GM21360 (cell line): ENCODE data around the gene HP1BP3.
A peak's percentile ranks its signal among the peaks of the same experiment; 100 is the strongest.

ENCODE experiments used
- ATAC-seq: cut with Tn5 transposase; IDR thresholded peaks from one replicate; pipeline ENCODE4 v1.9.1; 2021; ENCODE audit warnings: mild to moderate bottlenecking, moderate library complexity; ENCODE audit not compliant: unreplicated experiment

Gene HP1BP3

GRCh38 chr1:20712215-20712577 lies 74.9 kb downstream of the HP1BP3 start:
- no peak for ATAC-seq

GRCh38 chr1:20711285-20712214 lies 75.6 kb downstream of the HP1BP3 start:
- ATAC-seq, result no peak

GRCh38 chr1:20710469-20711284 lies 76.4 kb downstream of the HP1BP3 start:
- ATAC-seq, result no peak

GRCh38 chr1:20709868-20710267 lies 77.2 kb downstream of the HP1BP3 start:
- no peak for ATAC-seq

- no peak for ATAC-seq
Observed at GRCh38 chr1:20708891-20709290, 78.2 kb downstream of the HP1BP3 start.

- no peak for ATAC-seq
Observed at GRCh38 chr1:20708057-20708456, 79.0 kb downstream of the HP1BP3 start.

GRCh38 chr1:20706841-20707240 lies 80.3 kb downstream of the HP1BP3 start:
- ATAC-seq, result no peak

GRCh38 chr1:20705203-20705755 lies 81.8 kb downstream of the HP1BP3 start:
- ATAC-seq, result no peak

GRCh38 chr1:20704390-20705202 lies 82.5 kb downstream of the HP1BP3 start:
- ATAC-seq, result no peak

- no peak for ATAC-seq
Observed at GRCh38 chr1:20703124-20703756, 83.9 kb downstream of the HP1BP3 start.

GRCh38 chr1:20702416-20702815 lies 84.7 kb downstream of the HP1BP3 start:
- ATAC-seq, result no peak

GRCh38 chr1:20701847-20702246 lies 85.3 kb downstream of the HP1BP3 start:
- no peak for ATAC-seq

- ATAC-seq, result no peak
Observed at GRCh38 chr1:20701446-20701845, 85.7 kb downstream of the HP1BP3 start.

- no peak for ATAC-seq
Observed at GRCh38 chr1:20700636-20701215, 86.4 kb downstream of the HP1BP3 start.

GRCh38 chr1:20699558-20699957 lies 87.5 kb downstream of the HP1BP3 start:
- no peak for ATAC-seq

- ATAC-seq, result no peak
Observed at GRCh38 chr1:20698195-20698910, 88.8 kb downstream of the HP1BP3 start.

GRCh38 chr1:20697563-20697962 lies 89.5 kb downstream of the HP1BP3 start:
- no peak for ATAC-seq

GRCh38 chr1:20696397-20697333 lies 90.4 kb downstream of the HP1BP3 start:
- peak; percentile 52 for ATAC-seq
